Right atrium auricular region (tissue), 2 donors: ENCODE measurements around the gene TMCO4. TPM values are rescaled to one million over a fixed set of nuclear protein-coding genes. Genes with fewer than 3 reads are reported as not detected.
"Not testable (repeated sequence)": the region's sequence is repeated elsewhere in the genome, so short reads cannot be mapped to it uniquely, and the experiment has no call there.

ENCODE experiments used
- DNase-seq: peaks from one replicate; pipeline ENCODE4 v3.0.0-alpha.2; 2019; ENCODE audit warnings: low spot score
- H3K27ac ChIP-seq, 2 donors: fragments of 200-600 bp; sonication (generic); 1 replicate in 1 of 2; 2 replicates in 1 of 2; pipeline ENCODE4 v1.5.1; 2016 to 2019
- H3K27me3 ChIP-seq, 2 donors: fragments of 200-600 bp; sonication (generic); one replicate each; pipeline versions ENCODE4 v1.5.1 to v1.6.0; 2017 to 2019
- H3K36me3 ChIP-seq: fragments of 200-600 bp; sonication (generic); one replicate; pipeline ENCODE4 v1.5.1; 2016
- H3K4me1 ChIP-seq, 2 donors: fragments of 200-600 bp; sonication (generic); one replicate each; pipeline versions ENCODE4 v1.5.1 to v1.6.0; 2017 to 2019
- H3K4me3 ChIP-seq, 2 donors: fragments of 200-600 bp; sonication (generic); 1 replicate in 1 of 2; 2 replicates in 1 of 2; pipeline ENCODE4 v1.5.1; 2017 to 2019; ENCODE audit warnings: mild to moderate bottlenecking in 1 of 2, moderate library complexity in 1 of 2
- H3K9me3 ChIP-seq, 2 donors: fragments of 200-600 bp; sonication (generic); one replicate each; pipeline ENCODE4 v1.5.1; 2019
- CTCF ChIP-seq, 2 donors: fragments of 200-600 bp; sonication (generic); IDR thresholded peaks; one replicate each; pipeline ENCODE4 v1.5.1; 2019; ENCODE audit warnings: antibody characterized with exemption in 2 of 2
- total RNA-seq, 2 donors: library from RNA; depleted of rRNA; stranded (reverse); fragments of >200 nt; gene quantifications; one replicate each; pipeline ENCODE4 v1.1.0, GENCODE V29; 2016

TMCO4 gene
- total RNA-seq, 2 donors from 2014 or later, result 5.7 to 10.7 TPM

DNA sequence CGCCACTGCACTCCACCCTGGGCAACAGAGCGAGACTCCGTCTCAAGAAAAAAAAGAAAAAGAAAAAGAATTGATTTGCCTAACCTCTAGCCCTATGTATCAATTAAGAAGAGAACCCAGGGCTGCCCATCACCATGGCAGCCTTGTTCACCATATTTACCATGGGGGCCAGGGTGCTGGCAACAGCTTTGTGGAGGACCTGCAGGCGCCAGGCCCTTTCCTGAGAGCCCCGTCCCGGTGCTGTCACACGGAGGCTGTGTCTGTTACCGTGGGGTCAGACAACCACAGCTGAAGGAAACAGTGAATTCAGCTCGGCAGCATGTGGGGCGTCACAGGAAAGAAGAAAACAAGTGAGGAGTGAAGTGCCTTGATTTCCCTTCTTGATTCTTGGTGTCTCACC, 162.1 kb downstream of the TMCO4 start:
- Histone ChIP-seq H3K4me3 (no peak overlapping the region), H3K27ac (no peak overlapping the region), H3K9me3 (no peaks in the 10 kb centered on the region), H3K36me3 (no peaks in the 10 kb centered on the region), H3K27me3 (no peaks in the 10 kb centered on the region), H3K4me1 (peaks cover 0 to 5% of the 10 kb centered on the region in 2 donors)
- no peak for DNase-seq
- TF ChIP-seq CTCF (IDR thresholded peaks at IDR 0.05), result no peak

- not testable (repeated sequence) for H3K27ac ChIP-seq, DNase-seq
Observed at GRCh38 chr1:19636749-19637148, 163.0 kb downstream of the TMCO4 start.

DNA sequence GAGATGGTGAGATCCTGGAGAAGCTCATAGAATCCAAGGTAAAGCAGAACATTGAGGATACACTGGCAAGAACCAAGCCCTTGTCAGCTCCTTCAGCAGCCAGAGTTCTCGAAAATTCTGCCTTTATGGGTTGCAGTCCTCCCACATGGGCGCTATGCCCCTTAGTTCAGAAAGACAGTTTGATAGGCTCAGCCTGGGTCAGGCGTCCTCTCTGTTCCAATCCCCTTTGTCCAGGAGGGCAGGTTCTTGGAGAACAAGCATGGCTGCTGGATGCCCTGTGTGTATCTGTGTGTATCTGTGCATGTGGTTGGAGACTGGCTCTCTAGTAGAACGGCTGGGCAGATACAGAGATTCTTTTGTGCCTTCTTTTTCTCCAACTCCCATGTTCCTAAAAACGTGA, 163.7 kb downstream of the TMCO4 start:
- Histone ChIP-seq H3K4me3 (no peak overlapping the region), H3K27me3 (no peaks in the 10 kb centered on the region), H3K9me3 (no peaks in the 10 kb centered on the region), H3K4me1 (peaks cover 0 to 5% of the 10 kb centered on the region in 2 donors), H3K27ac (no peak overlapping the region), H3K36me3 (no peaks in the 10 kb centered on the region)
- no peak for TF ChIP-seq CTCF (IDR thresholded peaks at IDR 0.05)
- DNase-seq, result no peak

More at GRCh38 chr1:19636749-19637148, 163.0 kb downstream of the TMCO4 start:
- not testable (repeated sequence) for H3K4me1 ChIP-seq, H3K4me3 ChIP-seq, H3K36me3 ChIP-seq, H3K27me3 ChIP-seq, H3K9me3 ChIP-seq

- Histone ChIP-seq H3K4me1 (peaks cover 0 to 2% of the 10 kb centered on the region in 2 donors), H3K4me3 (no peak overlapping the region), H3K27me3 (no peaks in the 10 kb centered on the region), H3K36me3 (no peaks in the 10 kb centered on the region), H3K9me3 (no peaks in the 10 kb centered on the region), H3K27ac (no peak overlapping the region)
- no peak for TF ChIP-seq CTCF (IDR thresholded peaks at IDR 0.05)
- no peak for DNase-seq
Observed at GRCh38 chr1:19635646-19636045, 164.1 kb downstream of the TMCO4 start.

- not testable (repeated sequence) for H3K4me1 ChIP-seq, DNase-seq, H3K27ac ChIP-seq, H3K36me3 ChIP-seq, H3K27me3 ChIP-seq, H3K4me3 ChIP-seq, H3K9me3 ChIP-seq
Observed at GRCh38 chr1:19635064-19635463, 164.7 kb downstream of the TMCO4 start.

DNA sequence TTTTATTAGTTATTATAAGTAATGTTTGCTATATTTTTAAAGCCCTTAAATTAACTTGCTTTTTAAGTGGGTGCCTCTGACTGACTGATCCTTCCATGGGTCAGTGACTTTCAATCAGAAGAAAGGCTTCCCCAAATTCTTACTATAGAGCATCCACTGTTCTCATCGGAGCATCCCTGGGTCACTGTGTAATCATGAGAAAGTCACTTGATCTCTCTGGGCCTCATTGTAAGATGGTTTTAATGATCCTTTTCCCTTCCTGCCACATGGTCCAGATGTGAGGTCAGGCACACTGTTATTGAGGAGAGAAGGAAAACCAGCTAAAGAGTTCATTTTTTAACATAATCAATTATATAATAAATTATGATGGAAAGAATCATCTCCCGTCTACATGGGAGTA, 166.6 kb downstream of the TMCO4 start:
- Histone ChIP-seq H3K4me1 (peaks cover 0 to 7% of the 10 kb centered on the region in 2 donors), H3K27me3 (no peaks in the 10 kb centered on the region), H3K36me3 (peaks cover 21% of the 10 kb centered on the region), H3K9me3 (no peaks in the 10 kb centered on the region), H3K27ac (no peak overlapping the region), H3K4me3 (no peak overlapping the region)
- no peak for TF ChIP-seq CTCF (IDR thresholded peaks at IDR 0.05)
- no peak for DNase-seq

Other genes starting within 250 kb of the TMCO4 start
- gene NBL1, start 155.6 kb downstream of the TMCO4 start, total RNA-seq, result 10 to 100 TPM; 19.5 to 57.2 TPM
- gene HTR6, start 135.0 kb downstream of the TMCO4 start, total RNA-seq, result not detected
- not detected for gene RNF186, start 15.4 kb upstream of the TMCO4 start, total RNA-seq
- gene OTUD3, start 82.5 kb upstream of the TMCO4 start, total RNA-seq, result 10 to 100 TPM in 1 of 2 donors, 1 to 10 TPM in 1; 2.4 to 31.6 TPM
- not detected for gene PLA2G2E, start 123.7 kb upstream of the TMCO4 start, total RNA-seq
- gene PLA2G2A, start 179.7 kb upstream of the TMCO4 start, total RNA-seq, result 1,000 to 10,000 TPM in 1 of 2 donors, 100 to 1,000 TPM in 1; 185 to 1,320 TPM